Mesothelial cell of epicardium (in vitro differentiated cells): ENCODE data around the gene CTNNBL1. TPM values are rescaled to one million over a fixed set of nuclear protein-coding genes. Genes with fewer than 3 reads are reported as not detected.

ENCODE experiments used
- DNase-seq, 2 experiments: peaks; one replicate each; pipeline ENCODE4 v3.0.0; 2021; ENCODE audit warnings: low spot score in 2 of 2; ENCODE audit not compliant: unreplicated experiment in 2 of 2
- H3K27ac Mint-ChIP-seq: 2 replicates; pipeline ENCODE4 v1.8.0; 2021; ENCODE audit warnings: mixed read lengths
- H3K27me3 Mint-ChIP-seq: 2 replicates; pipeline ENCODE4 v1.8.0; 2021; ENCODE audit warnings: low read depth, mixed read lengths
- H3K36me3 Mint-ChIP-seq: 2 replicates; pipeline ENCODE4 v1.8.0; 2021; ENCODE audit warnings: mixed read lengths
- H3K4me1 Mint-ChIP-seq: 2 replicates; pipeline ENCODE4 v1.8.0; 2021; ENCODE audit warnings: mixed read lengths
- H3K4me3 Mint-ChIP-seq: 2 replicates; pipeline ENCODE4 v1.8.0; 2021; ENCODE audit warnings: mild to moderate bottlenecking, moderate library complexity, mixed read lengths
- H3K9me3 Mint-ChIP-seq: 2 replicates; pipeline ENCODE4 v1.8.0; 2021; ENCODE audit warnings: mixed read lengths
- CTCF ChIP-seq: fragments of 200-600 bp; sonication (generic); IDR thresholded peaks from one replicate; pipeline ENCODE4 v1.5.0; 2021; ENCODE audit warnings: antibody characterized with exemption; ENCODE audit not compliant: unreplicated experiment
- total RNA-seq: library from RNA; stranded (reverse); gene quantifications from 3 replicates; pipeline ENCODE4 v1.2.1, GENCODE V29; 2021

Gene CTNNBL1
- total RNA-seq, 1 donor from 2014 or later = 59.0 TPM

- DNase-seq = no peak
- no peaks in the 10 kb centered on the region for H3K27me3 Mint-ChIP-seq
- H3K9me3 Mint-ChIP-seq = peaks cover 12% of the 10 kb centered on the region
Observed at GRCh38 chr20:37734228-37734985, 40.6 kb downstream of the CTNNBL1 start.

GRCh38 chr20:37735541-37735940 is 41.7 kb downstream of the CTNNBL1 start:
- H3K9me3 Mint-ChIP-seq = peaks cover 12% of the 10 kb centered on the region
- no peak for DNase-seq
- no peak for TF ChIP-seq CTCF
- H3K27me3 Mint-ChIP-seq = no peaks in the 10 kb centered on the region
- peaks cover 40% of the 10 kb centered on the region for H3K36me3 Mint-ChIP-seq
- no peak overlapping the region for H3K27ac Mint-ChIP-seq
- H3K4me1 Mint-ChIP-seq = peaks cover 14% of the 10 kb centered on the region
- no peak overlapping the region for H3K4me3 Mint-ChIP-seq

More at GRCh38 chr20:37734228-37734985, 40.6 kb downstream of the CTNNBL1 start:
- Mint-ChIP-seq H3K27ac (peak overlapping the region; percentile 17), H3K4me3 (no peak overlapping the region), H3K36me3 (peaks cover 37% of the 10 kb centered on the region), H3K4me1 (peaks cover 20% of the 10 kb centered on the region)
- no peak for TF ChIP-seq CTCF

GRCh38 chr20:37736132-37736531 is 42.3 kb downstream of the CTNNBL1 start:
- Mint-ChIP-seq H3K4me1 (peaks cover 14% of the 10 kb centered on the region), H3K27ac (no peak overlapping the region), H3K4me3 (no peak overlapping the region), H3K27me3 (no peaks in the 10 kb centered on the region), H3K9me3 (peaks cover 12% of the 10 kb centered on the region), H3K36me3 (peaks cover 40% of the 10 kb centered on the region)
- no peak for TF ChIP-seq CTCF
- DNase-seq = no peak

GRCh38 chr20:37737826-37738420 is 44.1 kb downstream of the CTNNBL1 start:
- no peak for DNase-seq
- Mint-ChIP-seq H3K9me3 (peaks cover 12% of the 10 kb centered on the region), H3K27ac (no peak overlapping the region), H3K36me3 (peaks cover 32% of the 10 kb centered on the region), H3K4me3 (no peak overlapping the region), H3K4me1 (peaks cover 14% of the 10 kb centered on the region), H3K27me3 (no peaks in the 10 kb centered on the region)
- TF ChIP-seq CTCF = no peak

- H3K4me1 Mint-ChIP-seq = no peaks in the 10 kb centered on the region
- H3K9me3 Mint-ChIP-seq = peaks cover 12% of the 10 kb centered on the region
- peaks cover 27% of the 10 kb centered on the region for H3K36me3 Mint-ChIP-seq
- no peak overlapping the region for H3K4me3 Mint-ChIP-seq
- no peak for DNase-seq
- TF ChIP-seq CTCF = no peak
- no peaks in the 10 kb centered on the region for H3K27me3 Mint-ChIP-seq
- H3K27ac Mint-ChIP-seq = no peak overlapping the region
Observed at GRCh38 chr20:37741055-37741454, 47.2 kb downstream of the CTNNBL1 start.
